HepG2 (cell line): Measurements from ENCODE around the gene ISOC2. TPM values are rescaled to one million over a fixed set of nuclear protein-coding genes. Genes with fewer than 3 reads are reported as not detected.

ENCODE experiments used
- ETV5 ChIP-seq: IDR thresholded peaks from 2 replicates; pipeline ENCODE4 v1.6.1; 2018; ENCODE audit warnings: missing biosample characterization, missing genetic modification reagents, inconsistent platforms, borderline replicate concordance
- GFI1 ChIP-seq: sonication (generic); formaldehyde crosslinking; IDR thresholded peaks from 2 replicates; pipeline ENCODE4 v1.5.0; 2020; ENCODE audit warnings: missing genetic modification reagents, mild to moderate bottlenecking, borderline replicate concordance
- HMGXB3 ChIP-seq: sonication (generic); formaldehyde crosslinking; IDR thresholded peaks from 2 replicates; pipeline ENCODE4 v1.4.0; 2020; ENCODE audit warnings: missing genetic modification reagents, borderline replicate concordance
- IRF1 ChIP-seq: sonication (generic); formaldehyde crosslinking; IDR thresholded peaks from 2 replicates; pipeline ENCODE4 v1.4.0; 2020; ENCODE audit warnings: low read depth, mild to moderate bottlenecking, missing genetic modification reagents
- KDM6A ChIP-seq: IDR thresholded peaks from 2 replicates; pipeline ENCODE4 v1.6.1; 2016; ENCODE audit warnings: low read depth
- MED1 ChIP-seq: sonication (generic); formaldehyde crosslinking; IDR thresholded peaks from 2 replicates; pipeline ENCODE4 v1.4.0; 2020; ENCODE audit warnings: missing genetic modification reagents
- NCOR1 ChIP-seq: fragments of 200-600 bp; sonication (generic); IDR thresholded peaks from 2 replicates; pipeline ENCODE4 v1.7.0; 2017; ENCODE audit warnings: antibody characterized with exemption, low read length, borderline replicate concordance
- PRMT3 ChIP-seq: sonication (generic); formaldehyde crosslinking; IDR thresholded peaks from 2 replicates; pipeline ENCODE4 v1.8.1; 2022; ENCODE audit warnings: low read depth, mild to moderate bottlenecking, moderate library complexity, missing genetic modification reagents, borderline replicate concordance
- RFX5 ChIP-seq: IDR thresholded peaks from 2 replicates; pipeline ENCODE4 v1.6.1; 2011; ENCODE audit warnings: low read depth, low read length, improper control_type of control experiment
- SIX4 ChIP-seq: sonication (generic); formaldehyde crosslinking; IDR thresholded peaks from 2 replicates; pipeline ENCODE4 v1.4.0; 2020; ENCODE audit warnings: missing genetic modification reagents
- TERF1 ChIP-seq: sonication (generic); formaldehyde crosslinking; IDR thresholded peaks from 2 replicates; pipeline ENCODE4 v1.8.0; 2022; ENCODE audit warnings: mild to moderate bottlenecking, missing genetic modification reagents, moderate library complexity
- ZBTB14 ChIP-seq: sonication (generic); formaldehyde crosslinking; IDR thresholded peaks from 2 replicates; pipeline ENCODE4 v1.4.0; 2020; ENCODE audit warnings: missing genetic modification reagents
- ZNF576 ChIP-seq: sonication (generic); formaldehyde crosslinking; IDR thresholded peaks from 2 replicates; pipeline ENCODE4 v1.4.0; 2020; ENCODE audit warnings: mild to moderate bottlenecking, missing genetic modification reagents
- ZNF652 ChIP-seq: IDR thresholded peaks from 2 replicates; pipeline ENCODE4 v1.6.1; 2016; ENCODE audit warnings: low read depth, borderline replicate concordance
- ZNF709 ChIP-seq: sonication (generic); formaldehyde crosslinking; IDR thresholded peaks from 2 replicates; pipeline ENCODE4 v1.5.0; 2020; ENCODE audit warnings: mild to moderate bottlenecking, missing genetic modification reagents
- ZNF850 ChIP-seq: sonication (generic); formaldehyde crosslinking; conservative IDR thresholded peaks from 2 replicates; pipeline ENCODE4 v1.9.0; 2021; ENCODE audit warnings: mild to moderate bottlenecking, missing genetic modification reagents
- polyA plus RNA-seq, 8 experiments: library from polyadenylated mRNA; depleted of rRNA in 3 of 8; stranded (reverse) in 7 of 8; unstranded in 1 of 8; fragments of >200 nt; fragmentation: Illumina TruSeq in 4 of 8; extraction: Trizol in 4 of 8; gene quantifications; 2 replicates each; pipeline versions ENCODE4 v1.2.1 to v1.2.3, GENCODE V29; 2011 to 2016; ENCODE audit warnings: low read depth in 4 of 8, missing spikeins in 1 of 8, mixed read lengths in 1 of 8; ENCODE audit not compliant: insufficient read depth in 1 of 8
- total RNA-seq, 5 experiments: library from RNA; depleted of rRNA; stranded (reverse); fragments of >200 nt; fragmentation: Illumina TruSeq; extraction: Trizol; gene quantifications; 2 replicates each; pipeline ENCODE4 v1.2.3, GENCODE V29; 2016; ENCODE audit warnings: low read depth in 1 of 5

The ISOC2 gene
- total and polyA plus RNA-seq, 2 of the 13 experiments (the other 11 are each of a cell fraction or from before 2014, with no cell fraction given): 76.8 to 105 TPM

GRCh38 chr19:55476100-55476775, 14.8 kb upstream of the ISOC2 start, which contains the start of gene ZNF628 (continued):
- TF ChIP-seq SIX4 (no peak), ZNF576 (CRISPR knock-in tag) (no peak), ZBTB14 (peak; percentile 54), KDM6A (no peak), ZNF850 (CRISPR knock-in tag) (no peak), RFX5 (no peak), TERF1 (CRISPR knock-in tag) (peak; percentile 88; the same call in 1 of the 2 replicates), IRF1 (CRISPR knock-in tag) (peak; percentile 90; the same call in 1 of the 2 replicates), ETV5 (peak; percentile 22), HMGXB3 (0 out of 2 replicates have a peak, but pooled peaks have one; percentile 53), GFI1 (peak; percentile 53; the same call in 1 of the 2 replicates), ZNF709 (peak; percentile 88), PRMT3 (CRISPR knock-in tag) (no peak), NCOR1 (no peak), ZNF652 (0 out of 2 replicates have a peak, but pooled peaks have one; percentile 22), MED1 (peak; percentile 57)
